GM12874 (cell line): ENCODE results near the gene ATP1A4.

ENCODE experiments used
- TF ChIP-seq, protein P1 (sequence below): IDR thresholded peaks from 2 replicates; pipeline ENCODE4 v1.5.1; 2011; ENCODE audit warnings: low read depth, mild to moderate bottlenecking, control low read depth, low read length, moderate library complexity; ENCODE audit not compliant: insufficient read depth

The ATP1A4 gene

DNA sequence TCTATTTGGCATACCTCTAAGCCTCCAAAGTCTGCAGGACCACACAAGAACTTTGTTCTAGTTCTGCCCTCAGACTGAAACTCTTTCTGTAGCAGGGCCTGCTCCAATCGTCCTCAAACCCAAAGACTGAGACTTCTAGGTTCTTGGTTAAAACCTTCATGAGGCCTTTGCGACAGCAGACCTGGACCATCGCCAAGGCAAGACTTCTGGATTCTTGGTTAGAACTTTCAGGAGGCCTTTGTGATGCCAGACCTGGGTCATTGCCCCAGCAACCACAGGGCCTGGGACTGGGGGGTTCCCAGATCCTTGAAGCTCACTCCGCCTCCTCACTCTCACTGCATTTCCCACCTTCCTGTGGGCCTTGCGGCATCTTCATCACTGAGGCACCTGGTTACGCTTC, at the start of gene ATP1A4:
Gene ATP1A4 (plus strand): TSS at position 301 of the 400 bp plus-strand sequence. CDS start 438 bp downstream, outside the sequence.
- TF ChIP-seq, protein P1, sequence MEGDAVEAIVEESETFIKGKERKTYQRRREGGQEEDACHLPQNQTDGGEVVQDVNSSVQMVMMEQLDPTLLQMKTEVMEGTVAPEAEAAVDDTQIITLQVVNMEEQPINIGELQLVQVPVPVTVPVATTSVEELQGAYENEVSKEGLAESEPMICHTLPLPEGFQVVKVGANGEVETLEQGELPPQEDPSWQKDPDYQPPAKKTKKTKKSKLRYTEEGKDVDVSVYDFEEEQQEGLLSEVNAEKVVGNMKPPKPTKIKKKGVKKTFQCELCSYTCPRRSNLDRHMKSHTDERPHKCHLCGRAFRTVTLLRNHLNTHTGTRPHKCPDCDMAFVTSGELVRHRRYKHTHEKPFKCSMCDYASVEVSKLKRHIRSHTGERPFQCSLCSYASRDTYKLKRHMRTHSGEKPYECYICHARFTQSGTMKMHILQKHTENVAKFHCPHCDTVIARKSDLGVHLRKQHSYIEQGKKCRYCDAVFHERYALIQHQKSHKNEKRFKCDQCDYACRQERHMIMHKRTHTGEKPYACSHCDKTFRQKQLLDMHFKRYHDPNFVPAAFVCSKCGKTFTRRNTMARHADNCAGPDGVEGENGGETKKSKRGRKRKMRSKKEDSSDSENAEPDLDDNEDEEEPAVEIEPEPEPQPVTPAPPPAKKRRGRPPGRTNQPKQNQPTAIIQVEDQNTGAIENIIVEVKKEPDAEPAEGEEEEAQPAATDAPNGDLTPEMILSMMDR, result no peak

DNA sequence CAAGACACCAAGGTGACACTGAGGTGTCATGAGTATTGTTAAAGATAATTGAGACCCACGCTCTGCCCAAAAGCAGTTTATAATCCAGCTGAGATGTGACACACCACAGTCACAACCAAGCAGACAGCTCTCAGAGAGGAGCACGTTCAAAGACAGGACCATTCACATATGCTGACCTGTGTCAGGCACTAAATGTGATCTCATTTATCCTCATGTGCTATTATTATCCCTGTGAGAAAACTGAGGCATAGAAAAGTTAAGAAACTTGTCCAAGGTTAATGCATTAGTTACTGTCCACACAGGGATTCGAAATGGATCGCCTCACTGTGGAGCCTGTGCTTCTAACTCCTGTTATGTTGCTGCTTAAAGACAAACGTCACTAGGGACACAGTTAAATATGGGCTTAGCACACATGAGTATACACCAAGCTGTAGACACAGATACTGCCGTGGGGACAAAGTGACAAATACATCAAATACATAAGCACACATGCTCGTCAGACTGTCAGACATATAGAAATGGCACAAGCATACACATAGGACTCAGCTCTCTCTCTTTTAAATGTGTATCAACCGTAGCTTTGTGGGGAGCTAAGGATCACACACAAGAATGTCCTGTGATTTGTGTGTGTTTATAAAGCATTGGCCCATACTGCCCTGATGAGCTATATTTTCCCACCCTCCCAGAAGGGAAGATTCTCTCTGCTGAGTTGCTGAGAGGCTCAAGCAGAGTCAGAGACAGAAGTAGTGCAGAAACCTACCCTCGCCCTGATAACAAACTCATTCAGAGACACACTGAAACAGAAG, 49.5 kb upstream of the ATP1A4 start:
- TF ChIP-seq, protein P1, result no peak

DNA sequence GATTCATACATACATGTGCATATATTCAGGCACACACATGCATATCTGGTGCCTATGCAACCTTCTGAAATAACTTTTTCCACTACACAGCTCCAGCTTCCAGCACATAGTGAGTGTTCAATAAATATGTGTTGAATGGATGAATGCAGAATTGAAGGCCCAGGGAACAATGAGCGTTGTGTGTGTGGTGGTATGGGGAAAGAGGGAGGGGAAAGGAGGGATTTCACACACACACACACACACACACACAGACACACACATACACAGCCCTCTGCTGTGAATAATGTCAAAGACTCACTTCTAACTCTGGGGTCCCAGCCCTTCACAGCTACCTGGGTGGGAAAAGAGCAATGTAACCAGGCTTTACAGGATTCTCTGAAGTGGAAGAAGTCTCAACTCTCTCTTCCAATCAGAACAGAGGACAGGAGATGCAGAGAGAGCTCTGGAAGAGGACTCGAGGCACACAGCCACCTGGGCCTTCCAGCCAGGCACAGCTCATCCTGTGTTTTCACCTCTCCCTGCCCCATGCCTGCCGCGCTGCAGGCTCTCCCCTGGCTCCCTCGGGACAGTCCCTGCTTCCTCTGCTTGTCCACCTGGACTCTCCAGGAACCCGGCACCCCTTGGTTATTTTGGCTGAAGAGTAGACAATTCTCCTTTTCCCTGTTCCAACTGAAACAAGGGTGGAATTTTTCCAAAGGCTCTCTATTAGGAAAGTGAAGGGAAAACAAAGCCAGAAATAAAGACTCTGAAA, 47.6 kb upstream of the ATP1A4 start:
- TF ChIP-seq, protein P1, result no peak

DNA sequence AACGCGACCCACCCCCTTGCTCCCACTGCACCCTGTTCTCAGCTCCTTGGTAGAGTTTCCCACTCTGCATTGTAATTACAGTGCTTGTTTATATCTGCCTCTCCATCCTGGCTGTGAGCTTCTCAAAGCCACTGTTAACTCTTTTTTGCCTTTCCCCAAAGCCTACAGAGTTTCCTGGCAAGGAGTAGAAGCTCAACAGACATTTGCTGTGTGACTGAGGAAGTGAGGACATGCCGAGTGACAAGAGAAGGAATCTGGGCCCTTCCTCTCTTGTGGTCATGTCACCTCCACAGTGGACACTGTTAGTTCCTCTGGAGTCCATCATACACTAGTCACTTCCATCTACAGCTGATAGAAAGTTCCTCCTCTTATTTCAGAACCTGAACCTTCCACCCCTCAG, 46.9 kb upstream of the ATP1A4 start:
- TF ChIP-seq, protein P1, result no peak

DNA sequence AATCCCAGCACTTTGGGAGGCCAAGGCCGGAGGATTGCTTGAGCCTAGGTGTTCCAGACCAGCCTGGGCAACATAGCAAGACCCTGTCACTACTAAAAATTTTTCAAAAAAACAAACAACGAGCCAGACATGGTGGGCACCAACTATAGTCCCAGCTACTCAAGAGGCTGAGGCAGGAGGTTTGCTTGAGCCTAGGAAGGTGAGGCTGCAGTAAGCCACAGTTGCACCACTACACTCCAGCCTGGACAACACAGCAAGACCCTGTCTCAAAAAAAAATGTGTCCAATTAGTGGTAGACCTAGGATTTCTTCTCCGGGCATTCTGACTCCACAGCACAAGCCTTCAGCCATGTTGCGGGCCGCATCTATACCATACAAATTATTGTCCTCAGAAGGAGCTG, 46.2 kb upstream of the ATP1A4 start:
- TF ChIP-seq, protein P1, result no peak

DNA sequence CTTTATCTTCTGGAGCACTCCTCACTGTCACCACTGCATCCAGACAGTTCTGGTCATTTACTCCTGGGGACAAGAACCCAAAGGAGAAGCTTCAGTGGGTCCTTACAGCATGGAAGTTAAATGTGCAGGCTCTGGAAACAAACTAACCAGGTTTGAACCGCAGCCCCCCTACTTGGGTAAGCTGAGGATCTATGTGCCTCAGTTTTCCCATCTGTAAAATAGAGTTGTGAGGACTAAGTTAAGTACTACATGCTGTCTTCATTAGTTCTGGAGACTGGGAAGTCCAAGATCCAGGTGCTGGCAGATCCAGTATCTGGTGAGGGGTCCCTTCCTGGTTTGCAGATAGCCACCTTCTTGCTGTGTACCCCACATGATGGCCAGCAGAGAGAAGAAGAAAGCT, 43.9 kb upstream of the ATP1A4 start:
- TF ChIP-seq, protein P1, result no peak

DNA sequence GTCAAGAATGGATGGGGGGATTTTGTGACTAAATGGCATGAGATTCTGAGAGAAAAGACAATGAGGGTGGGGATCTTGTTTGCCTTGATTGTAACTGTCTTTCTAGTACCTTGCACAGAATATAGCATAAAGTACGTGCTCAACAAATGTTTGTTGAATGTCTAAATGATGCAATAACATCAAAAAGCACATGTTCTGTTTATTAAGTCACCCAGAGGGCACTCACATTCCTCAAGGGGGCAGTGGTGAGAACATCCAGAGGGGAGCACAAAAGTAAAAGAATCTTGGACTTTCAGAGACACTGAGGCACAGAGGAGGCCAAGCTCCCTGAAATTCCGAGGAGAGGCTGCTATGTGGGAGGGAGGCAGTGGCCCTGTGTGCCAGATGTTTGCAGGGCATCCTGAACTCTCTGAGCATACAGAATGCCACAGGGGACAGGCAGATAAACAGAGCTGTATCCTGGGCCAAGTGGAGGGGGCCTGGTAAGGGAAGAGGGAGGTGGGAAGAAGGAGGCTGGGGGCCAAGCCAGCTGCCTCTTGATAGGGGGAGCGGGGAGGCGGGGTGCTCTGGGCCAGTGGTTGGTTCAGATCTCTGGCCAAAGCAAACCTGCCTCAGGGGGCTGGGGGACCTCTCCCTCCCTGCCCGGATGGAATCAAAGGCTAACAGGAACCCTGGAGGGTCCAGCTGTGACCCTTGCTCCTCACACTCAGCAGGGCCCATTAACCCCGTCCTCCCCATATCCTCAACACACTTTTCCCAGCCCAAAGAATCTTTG, 42.3 kb upstream of the ATP1A4 start:
- TF ChIP-seq, protein P1, result peak; percentile 48; the same call in 1 of the 2 replicates
